Measurements from ENCODE around the gene CYSLTR2.

Gene CYSLTR2

GRCh38 chr13:48727241-48728011 lies 73.7 kb downstream of the CYSLTR2 start:
- no peak for TF ChIP-seq MAX (IDR thresholded peaks at IDR 0.05; ENCODE audit: low read depth, low read length)
- TF ChIP-seq MYC (IDR thresholded peaks at IDR 0.05; ENCODE audit: low read depth, low read length), result no peak
- TF ChIP-seq, protein P1, sequence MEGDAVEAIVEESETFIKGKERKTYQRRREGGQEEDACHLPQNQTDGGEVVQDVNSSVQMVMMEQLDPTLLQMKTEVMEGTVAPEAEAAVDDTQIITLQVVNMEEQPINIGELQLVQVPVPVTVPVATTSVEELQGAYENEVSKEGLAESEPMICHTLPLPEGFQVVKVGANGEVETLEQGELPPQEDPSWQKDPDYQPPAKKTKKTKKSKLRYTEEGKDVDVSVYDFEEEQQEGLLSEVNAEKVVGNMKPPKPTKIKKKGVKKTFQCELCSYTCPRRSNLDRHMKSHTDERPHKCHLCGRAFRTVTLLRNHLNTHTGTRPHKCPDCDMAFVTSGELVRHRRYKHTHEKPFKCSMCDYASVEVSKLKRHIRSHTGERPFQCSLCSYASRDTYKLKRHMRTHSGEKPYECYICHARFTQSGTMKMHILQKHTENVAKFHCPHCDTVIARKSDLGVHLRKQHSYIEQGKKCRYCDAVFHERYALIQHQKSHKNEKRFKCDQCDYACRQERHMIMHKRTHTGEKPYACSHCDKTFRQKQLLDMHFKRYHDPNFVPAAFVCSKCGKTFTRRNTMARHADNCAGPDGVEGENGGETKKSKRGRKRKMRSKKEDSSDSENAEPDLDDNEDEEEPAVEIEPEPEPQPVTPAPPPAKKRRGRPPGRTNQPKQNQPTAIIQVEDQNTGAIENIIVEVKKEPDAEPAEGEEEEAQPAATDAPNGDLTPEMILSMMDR (IDR thresholded peaks at IDR 0.05; ENCODE audit: low read depth, low read length), result no peak
- TF ChIP-seq POLR2A (IDR thresholded peaks at IDR 0.05; ENCODE audit: extremely low read depth, insufficient read length), result no peak
- H3K4me3 ChIP-seq (ENCODE audit: low read depth, low read length), result no peak overlapping the region
- peak; percentile 60 for DNase-seq (ENCODE audit: low read depth)

DNA sequence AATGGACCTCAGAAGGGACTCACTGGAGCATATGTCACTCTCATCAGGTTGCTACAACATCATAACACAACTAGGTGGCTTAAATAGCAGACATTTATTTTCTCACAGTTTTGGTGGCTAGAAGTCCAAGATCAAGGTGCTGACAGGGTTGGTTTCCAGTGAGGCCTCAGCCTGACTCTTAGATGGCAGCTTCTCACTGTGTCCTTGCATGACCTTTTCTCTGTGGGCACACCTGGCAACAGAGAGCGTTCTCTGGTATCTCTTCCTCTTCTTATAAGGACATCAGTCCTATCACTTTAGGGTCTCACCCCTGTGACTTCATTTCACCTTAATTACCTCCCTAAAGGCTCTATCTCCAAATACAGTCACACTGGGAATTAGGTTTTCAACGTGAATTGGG lies 74.5 kb downstream of the CYSLTR2 start:
- no peak overlapping the region for H3K4me3 ChIP-seq (ENCODE audit: low read depth, low read length)
- TF ChIP-seq MAX (IDR thresholded peaks at IDR 0.05; ENCODE audit: low read depth, low read length) (no peak), MYC (IDR thresholded peaks at IDR 0.05; ENCODE audit: low read depth, low read length) (no peak), POLR2A (IDR thresholded peaks at IDR 0.05; ENCODE audit: extremely low read depth, insufficient read length) (no peak)
- TF ChIP-seq, protein P1 (IDR thresholded peaks at IDR 0.05; ENCODE audit: low read depth, low read length), result no peak
- no peak for DNase-seq (ENCODE audit: low read depth)

DNA sequence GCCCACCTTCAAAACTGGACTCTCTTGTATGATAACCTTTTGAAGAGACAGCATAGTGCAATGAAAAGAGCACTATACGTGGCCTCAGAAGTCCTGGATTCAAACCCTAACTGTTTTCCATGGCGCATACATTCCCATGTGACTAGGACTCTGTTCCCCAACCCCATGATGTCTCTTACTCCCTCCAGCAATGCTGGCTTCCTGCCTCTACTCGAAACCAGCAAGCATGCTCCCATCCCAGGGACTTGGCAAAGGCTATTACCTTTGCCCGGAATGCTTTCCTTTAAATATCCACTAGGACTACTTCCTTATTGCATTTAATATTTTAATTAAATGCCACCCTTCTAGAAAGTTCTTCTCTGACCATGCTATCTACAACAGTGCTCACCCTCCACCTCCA lies 75.1 kb downstream of the CYSLTR2 start:
- no peak overlapping the region for H3K4me3 ChIP-seq (ENCODE audit: low read depth, low read length)
- no peak for DNase-seq (ENCODE audit: low read depth)
- TF ChIP-seq POLR2A (IDR thresholded peaks at IDR 0.05; ENCODE audit: extremely low read depth, insufficient read length), result no peak

GRCh38 chr13:48729856-48730255 lies 76.1 kb downstream of the CYSLTR2 start:
- TF ChIP-seq MYC (IDR thresholded peaks at IDR 0.05; ENCODE audit: low read depth, low read length) (no peak), POLR2A (IDR thresholded peaks at IDR 0.05; ENCODE audit: extremely low read depth, insufficient read length) (no peak)
- DNase-seq (ENCODE audit: low read depth), result no peak
- no peak overlapping the region for H3K4me3 ChIP-seq (ENCODE audit: low read depth, low read length)

DNA sequence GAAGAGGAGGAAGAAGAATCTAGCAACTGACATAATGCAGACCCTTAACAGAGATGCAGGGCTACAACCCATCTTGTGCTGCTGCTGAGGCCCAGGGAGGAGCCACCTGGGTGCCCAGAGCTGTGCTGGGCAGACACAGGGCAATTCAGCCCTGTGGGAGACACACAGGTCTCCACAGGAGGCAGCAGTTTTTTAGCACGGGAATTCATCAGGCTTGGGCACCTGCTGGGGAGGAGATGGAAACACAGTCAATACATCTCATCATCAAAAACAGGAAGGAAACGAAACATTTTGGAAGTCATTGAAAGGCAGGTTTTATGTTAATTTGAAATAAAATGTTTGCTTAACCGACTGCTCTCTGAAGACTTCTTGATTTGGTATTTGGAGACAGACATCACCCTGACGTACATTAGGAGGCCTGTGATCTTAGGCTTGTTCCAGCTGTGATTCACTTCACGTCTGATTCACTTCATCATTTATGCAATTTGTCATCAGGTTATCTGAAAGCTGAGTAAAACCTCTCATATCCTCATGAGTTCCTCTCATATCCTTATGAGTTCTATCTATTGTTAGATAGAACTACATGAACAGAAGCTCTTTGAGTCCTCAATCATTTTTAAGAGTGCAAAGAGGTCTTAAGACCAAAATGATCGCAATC lies 77.4 kb downstream of the CYSLTR2 start:
- peak; percentile 14 for DNase-seq (ENCODE audit: low read depth)
- H3K4me3 ChIP-seq (ENCODE audit: low read depth, low read length), result no peak overlapping the region
- TF ChIP-seq POLR2A (IDR thresholded peaks at IDR 0.05; ENCODE audit: extremely low read depth, insufficient read length) (no peak), MAX (IDR thresholded peaks at IDR 0.05; ENCODE audit: low read depth, low read length) (no peak), MYC (IDR thresholded peaks at IDR 0.05; ENCODE audit: low read depth, low read length) (no peak)
- TF ChIP-seq, protein P1 (IDR thresholded peaks at IDR 0.05; ENCODE audit: low read depth, low read length), result no peak

GRCh38 chr13:48731957-48732569 lies 78.3 kb downstream of the CYSLTR2 start:
- H3K4me3 ChIP-seq (ENCODE audit: low read depth, low read length), result peak overlapping the region; percentile 10
- DNase-seq (ENCODE audit: low read depth), result peak; percentile 78
- peak; percentile 28; the same call in 1 of the 2 replicates for TF ChIP-seq MAX (IDR thresholded peaks at IDR 0.05; ENCODE audit: low read depth, low read length)
- TF ChIP-seq, protein P1 (IDR thresholded peaks at IDR 0.05; ENCODE audit: low read depth, low read length), result peak; percentile 89
- no peak for TF ChIP-seq POLR2A (IDR thresholded peaks at IDR 0.05; ENCODE audit: extremely low read depth, insufficient read length)
- TF ChIP-seq MYC (IDR thresholded peaks at IDR 0.05; ENCODE audit: low read depth, low read length), result peak; percentile 37; the same call in 1 of the 2 replicates

Data from NB4 (cell line).